ENCODE results near the gene MATR3.
A peak's percentile ranks its signal among the peaks of the same experiment; 100 is the strongest.

The MATR3 gene

GRCh38 chr5:139293507-139294373 lies at the start of gene MATR3:
MATR3 (plus strand) TSS chr5:139293740; CDS start chr5:139307416, 13,676 bp downstream.
- H3K27ac ChIP-seq (ENCODE audit: poor library complexity, severe bottlenecking) = peak within 1 kb of the TSS; percentile 95
- peak; percentile 81 for ATAC-seq (ENCODE audit: low read depth)
- H3K4me3 ChIP-seq (ENCODE audit: severe bottlenecking) = peak within 1 kb of the TSS; percentile 89
- peaks cover 37% of the 10 kb centered on the region for H3K36me3 ChIP-seq (ENCODE audit: low read depth)
- H3K27me3 ChIP-seq (ENCODE audit: insufficient read depth, poor library complexity, severe bottlenecking) = no peaks in the 10 kb centered on the region
- peaks cover 35% of the 10 kb centered on the region for H3K4me1 ChIP-seq (ENCODE audit: insufficient read depth, poor library complexity, severe bottlenecking)
- no peak for TF ChIP-seq CTCF (IDR thresholded peaks at IDR 0.05; ENCODE audit: poor library complexity, severe bottlenecking)
- H3K9me3 ChIP-seq (ENCODE audit: severe bottlenecking) = no peaks in the 10 kb centered on the region
- DNase-seq (ENCODE audit: low spot score) = peak; percentile 98

GRCh38 chr5:139245637-139246339 lies 47.8 kb upstream of the MATR3 start:
- Histone ChIP-seq H3K4me3 (ENCODE audit: severe bottlenecking) (no peak overlapping the region), H3K27me3 (ENCODE audit: insufficient read depth, poor library complexity, severe bottlenecking) (no peaks in the 10 kb centered on the region), H3K9me3 (ENCODE audit: severe bottlenecking) (no peaks in the 10 kb centered on the region), H3K36me3 (ENCODE audit: low read depth) (no peaks in the 10 kb centered on the region), H3K27ac (ENCODE audit: poor library complexity, severe bottlenecking) (peak overlapping the region; percentile 27), H3K4me1 (ENCODE audit: insufficient read depth, poor library complexity, severe bottlenecking) (peaks cover 13% of the 10 kb centered on the region)
- ATAC-seq (ENCODE audit: low read depth) = no peak
- DNase-seq (ENCODE audit: low spot score) = no peak
- TF ChIP-seq CTCF (IDR thresholded peaks at IDR 0.05; ENCODE audit: poor library complexity, severe bottlenecking) = no peak

DNA sequence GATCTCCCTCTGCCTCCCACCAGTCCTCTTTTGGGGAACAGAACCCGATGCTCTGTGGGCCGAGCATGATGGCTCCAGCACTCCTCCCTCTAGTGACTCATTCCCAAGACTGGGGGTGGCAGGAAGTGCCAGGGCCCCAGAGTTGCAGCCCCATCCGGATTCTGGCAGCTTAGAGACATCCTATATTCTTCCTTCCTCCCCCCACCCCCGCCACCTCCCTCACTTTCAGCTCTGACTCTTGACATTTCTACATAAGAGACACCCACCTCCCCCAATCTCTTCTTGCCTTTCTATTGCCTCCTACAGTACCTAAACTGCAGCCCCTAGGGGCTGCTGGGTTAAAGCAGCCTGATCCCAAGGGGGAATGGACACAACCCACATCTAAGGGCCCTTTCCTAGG lies 47.1 kb upstream of the MATR3 start:
- ATAC-seq (ENCODE audit: low read depth) (peak; percentile 91), DNase-seq (ENCODE audit: low spot score) (peak; percentile 66)
- Histone ChIP-seq H3K36me3 (ENCODE audit: low read depth) (no peaks in the 10 kb centered on the region), H3K4me3 (ENCODE audit: severe bottlenecking) (no peak overlapping the region), H3K4me1 (ENCODE audit: insufficient read depth, poor library complexity, severe bottlenecking) (peaks cover 13% of the 10 kb centered on the region), H3K27ac (ENCODE audit: poor library complexity, severe bottlenecking) (peak overlapping the region; percentile 27), H3K9me3 (ENCODE audit: severe bottlenecking) (no peaks in the 10 kb centered on the region), H3K27me3 (ENCODE audit: insufficient read depth, poor library complexity, severe bottlenecking) (no peaks in the 10 kb centered on the region)
- TF ChIP-seq CTCF (IDR thresholded peaks at IDR 0.05; ENCODE audit: poor library complexity, severe bottlenecking) = no peak

GRCh38 chr5:139248826-139249453 lies 44.6 kb upstream of the MATR3 start:
- Histone ChIP-seq H3K27me3 (ENCODE audit: insufficient read depth, poor library complexity, severe bottlenecking) (no peaks in the 10 kb centered on the region), H3K27ac (ENCODE audit: poor library complexity, severe bottlenecking) (no peak overlapping the region), H3K4me3 (ENCODE audit: severe bottlenecking) (no peak overlapping the region), H3K4me1 (ENCODE audit: insufficient read depth, poor library complexity, severe bottlenecking) (peaks cover 13% of the 10 kb centered on the region), H3K36me3 (ENCODE audit: low read depth) (no peaks in the 10 kb centered on the region), H3K9me3 (ENCODE audit: severe bottlenecking) (no peaks in the 10 kb centered on the region)
- DNase-seq (ENCODE audit: low spot score) (no peak), ATAC-seq (ENCODE audit: low read depth) (no peak)
- no peak for TF ChIP-seq CTCF (IDR thresholded peaks at IDR 0.05; ENCODE audit: poor library complexity, severe bottlenecking)
